DOHH2 (cell line): ENCODE results near the gene C2orf78.
"Not testable (repeated sequence)": the region's sequence is repeated elsewhere in the genome, so short reads cannot be mapped to it uniquely, and the experiment has no call there.

Experiments
- H3F3A ChIP-seq: fragments of 200-600 bp; sonication (generic), shearing (Covaris generic); 2 replicates; pipeline ENCODE4 v1.6.0; 2016; ENCODE audit warnings: antibody characterized with exemption, mild to moderate bottlenecking; ENCODE audit not compliant: control insufficient read depth, insufficient read depth
- H3K27ac ChIP-seq: fragments of 200-600 bp; sonication (generic); 2 replicates; pipeline ENCODE4 v1.5.1; 2014; ENCODE audit warnings: low read depth, mild to moderate bottlenecking, low read length, moderate library complexity
- H3K27me3 ChIP-seq: fragments of 200-600 bp; sonication (generic); 2 replicates; pipeline ENCODE4 v1.6.1; 2014; ENCODE audit warnings: mild to moderate bottlenecking, low read length, mixed read lengths; ENCODE audit not compliant: control insufficient read depth
- H3K36me3 ChIP-seq: fragments of 200-600 bp; sonication (generic); 2 replicates; pipeline ENCODE4 v1.6.1; 2014; ENCODE audit warnings: mild to moderate bottlenecking, low read length, moderate library complexity, mixed read lengths; ENCODE audit not compliant: control insufficient read depth
- H3K4me1 ChIP-seq: fragments of 200-600 bp; sonication (generic); 2 replicates; pipeline ENCODE4 v1.6.1; 2014; ENCODE audit warnings: mild to moderate bottlenecking, low read length, mixed read lengths; ENCODE audit not compliant: control insufficient read depth
- H3K4me2 ChIP-seq: fragments of 200-600 bp; sonication (generic); 2 replicates; pipeline ENCODE4 v1.6.0; 2014; ENCODE audit warnings: mild to moderate bottlenecking, low read length, moderate library complexity
- H3K4me3 ChIP-seq: fragments of 200-600 bp; sonication (generic); 2 replicates; pipeline ENCODE4 v1.5.1; 2014; ENCODE audit warnings: mild to moderate bottlenecking, low read length, mixed read lengths
- H3K79me2 ChIP-seq: fragments of 200-600 bp; sonication (generic); 2 replicates; pipeline ENCODE4 v1.6.1; 2014; ENCODE audit warnings: mild to moderate bottlenecking, low read length, mixed read lengths; ENCODE audit not compliant: control insufficient read depth
- H3K9me2 ChIP-seq: fragments of 200-600 bp; sonication (generic); replicated peaks from 2 replicates; pipeline ENCODE4 v1.6.1; 2014; ENCODE audit warnings: mild to moderate bottlenecking, low read length, mixed read lengths; ENCODE audit not compliant: control insufficient read depth
- H3K9me3 ChIP-seq: fragments of 200-600 bp; sonication (generic); 2 replicates; pipeline ENCODE4 v1.6.1; 2014; ENCODE audit warnings: antibody characterized with exemption, low read length, mixed read lengths; ENCODE audit not compliant: control insufficient read depth, insufficient read depth
- H4K20me1 ChIP-seq: fragments of 200-600 bp; sonication (generic); 2 replicates; pipeline ENCODE4 v1.6.0; 2014; ENCODE audit warnings: low read depth, mild to moderate bottlenecking, antibody characterized with exemption, low read length, moderate library complexity; ENCODE audit not compliant: control insufficient read depth, insufficient read depth
- CTCF ChIP-seq: fragments of 200-600 bp; sonication (generic); IDR thresholded peaks from one replicate; pipeline ENCODE4 v1.5.1; 2014; ENCODE audit warnings: antibody characterized with exemption, mild to moderate bottlenecking, low read depth, low read length; ENCODE audit not compliant: poor library complexity, severe bottlenecking
- EZH2phosphoT487 ChIP-seq: fragments of 200-600 bp; sonication (generic); IDR thresholded peaks from 2 replicates; pipeline ENCODE4 v1.6.1; 2017; ENCODE audit warnings: borderline replicate concordance, mild to moderate bottlenecking, antibody characterized with exemption, low read length, moderate library complexity, mixed read lengths

The C2orf78 gene

GRCh38 chr2:73776381-73776780, 7.6 kb upstream of the C2orf78 start:
- Histone ChIP-seq H3K4me3 (no peak overlapping the region), H3K27me3 (no peaks in the 10 kb centered on the region), H3K9me3 (no peaks in the 10 kb centered on the region), H3K79me2 (peaks cover 33% of the 10 kb centered on the region), H3K4me2 (no peak overlapping the region), H4K20me1 (no peaks in the 10 kb centered on the region), H3F3A (no peaks in the 10 kb centered on the region), H3K4me1 (peaks cover 20% of the 10 kb centered on the region), H3K27ac (no peak overlapping the region), H3K36me3 (peaks cover 48% of the 10 kb centered on the region), H3K9me2 (no peaks in the 10 kb centered on the region)
- TF ChIP-seq EZH2phosphoT487 (no peak), CTCF (no peak)

- no peaks in the 10 kb centered on the region for H3K9me2 ChIP-seq
- no peaks in the 10 kb centered on the region for H3K9me3 ChIP-seq
- no peaks in the 10 kb centered on the region for H3K27me3 ChIP-seq
- H3K27ac ChIP-seq, result no peak overlapping the region
- H3K4me1 ChIP-seq, result peaks cover 20% of the 10 kb centered on the region
- no peak overlapping the region for H3K4me2 ChIP-seq
- TF ChIP-seq CTCF (no peak), EZH2phosphoT487 (no peak)
- H4K20me1 ChIP-seq, result no peaks in the 10 kb centered on the region
- H3F3A ChIP-seq, result no peaks in the 10 kb centered on the region
- H3K36me3 ChIP-seq, result peaks cover 47% of the 10 kb centered on the region
- no peak overlapping the region for H3K4me3 ChIP-seq
- peaks cover 33% of the 10 kb centered on the region for H3K79me2 ChIP-seq
These were observed 7.0 kb upstream of the C2orf78 start for GRCh38 chr2:73776869-73777519.

DNA sequence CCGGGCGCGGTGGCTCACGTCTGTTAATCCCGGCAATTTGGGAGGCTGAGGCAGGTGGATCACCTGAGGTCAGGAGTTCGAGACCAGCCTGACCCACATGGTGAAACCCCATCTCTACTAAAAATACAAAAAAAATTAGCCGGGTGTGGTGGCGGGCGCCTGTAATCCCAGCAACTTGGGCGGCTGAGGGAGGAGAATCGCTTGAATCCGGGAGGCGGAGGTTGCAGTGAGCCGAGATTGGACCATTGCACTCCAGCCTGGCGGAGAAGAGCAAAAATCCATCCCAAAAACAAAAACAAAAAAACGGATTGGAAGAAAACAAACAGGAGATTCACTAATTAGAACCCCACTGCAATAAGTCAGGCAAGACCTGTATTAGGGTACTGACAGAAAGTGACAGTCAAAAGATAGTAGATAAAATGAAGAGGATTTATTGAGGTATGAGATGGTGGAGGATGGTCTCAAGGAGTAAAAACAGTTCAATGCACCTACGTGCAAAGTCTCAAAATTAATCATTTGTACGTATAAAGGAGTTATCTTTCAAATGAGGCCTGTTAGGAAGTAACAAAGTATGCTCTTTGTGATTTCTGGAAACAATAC, 5.0 kb upstream of the C2orf78 start:
- H3K27ac ChIP-seq, H3K27me3 ChIP-seq, H3K9me2 ChIP-seq, H4K20me1 ChIP-seq, H3F3A ChIP-seq, H3K9me3 ChIP-seq: not testable (repeated sequence)
- Histone ChIP-seq H3K79me2 (peaks cover 33% of the 10 kb centered on the region), H3K4me2 (peak overlapping the region; percentile 53), H3K4me1 (peaks cover 20% of the 10 kb centered on the region), H3K36me3 (peaks cover 32% of the 10 kb centered on the region), H3K4me3 (peak overlapping the region; percentile 76)

GRCh38 chr2:73779467-73780236, 4.3 kb upstream of the C2orf78 start, which contains the start of gene DUSP11:
DUSP11 (minus strand) TSS chr2:73780103; CDS start chr2:73779974, 129 bp downstream.
- Histone ChIP-seq H3K9me2 (no peaks in the 10 kb centered on the region), H3F3A (no peaks in the 10 kb centered on the region), H4K20me1 (no peaks in the 10 kb centered on the region), H3K79me2 (peaks cover 33% of the 10 kb centered on the region), H3K4me3 (peak within 1 kb of the TSS; percentile 76), H3K27ac (peak within 1 kb of the TSS; percentile 40), H3K4me1 (peaks cover 20% of the 10 kb centered on the region), H3K4me2 (peak within 1 kb of the TSS; percentile 53), H3K36me3 (peaks cover 26% of the 10 kb centered on the region), H3K9me3 (no peaks in the 10 kb centered on the region), H3K27me3 (peaks cover 7% of the 10 kb centered on the region)
- TF ChIP-seq EZH2phosphoT487 (no peak), CTCF (peak; percentile 90)
